Daoy (cell line): ENCODE measurements around the gene SCGB3A2. TPM values are rescaled to one million over a fixed set of nuclear protein-coding genes. Genes with fewer than 3 reads are reported as not detected.

Experiments used
- DNase-seq: peaks from one replicate; pipeline ENCODE4 v3.0.0-alpha.2; 2015; ENCODE audit warnings: low read depth
- total RNA-seq: library from RNA; depleted of rRNA; stranded (reverse); fragments of >200 nt; shearing (Covaris generic); gene quantifications from 2 replicates; pipeline ENCODE4 v1.2.3, GENCODE V29; 2014; rRNA removed

The SCGB3A2 gene
- not detected in 2 replicates for total RNA-seq

- no peak for DNase-seq
Observed at GRCh38 chr5:147878066-147878759, at the start of gene SCGB3A2. Gene SCGB3A2, plus strand, starts transcription at chr5:147878711. Its CDS starts 93 bp downstream, at chr5:147878804.

- DNase-seq = no peak
Observed at GRCh38 chr5:147830035-147830434, 48.5 kb upstream of the SCGB3A2 start.

GRCh38 chr5:147831465-147831864 is 47.0 kb upstream of the SCGB3A2 start, which contains the start of gene SPINK1:
Gene SPINK1, minus strand, starts transcription at chr5:147831671. Its CDS starts 94 bp downstream, at chr5:147831577.
- no peak for DNase-seq

- no peak for DNase-seq
Observed at GRCh38 chr5:147832541-147832940, 46.0 kb upstream of the SCGB3A2 start.

- no peak for DNase-seq
Observed at GRCh38 chr5:147835386-147835798, 43.1 kb upstream of the SCGB3A2 start.

GRCh38 chr5:147836439-147836838 is 42.1 kb upstream of the SCGB3A2 start:
- no peak for DNase-seq

GRCh38 chr5:147842869-147843268 is 35.6 kb upstream of the SCGB3A2 start:
- DNase-seq = no peak

- DNase-seq = no peak
Observed at GRCh38 chr5:147844846-147845245, 33.7 kb upstream of the SCGB3A2 start.

GRCh38 chr5:147845618-147846017 is 32.9 kb upstream of the SCGB3A2 start:
- DNase-seq = no peak

GRCh38 chr5:147849226-147849625 is 29.3 kb upstream of the SCGB3A2 start:
- no peak for DNase-seq

GRCh38 chr5:147851578-147851977 is 26.9 kb upstream of the SCGB3A2 start:
- no peak for DNase-seq

GRCh38 chr5:147852365-147852764 is 26.1 kb upstream of the SCGB3A2 start:
- DNase-seq = no peak

GRCh38 chr5:147853372-147853987 is 25.0 kb upstream of the SCGB3A2 start:
- no peak for DNase-seq

- DNase-seq = no peak
Observed at GRCh38 chr5:147854331-147854730, 24.2 kb upstream of the SCGB3A2 start.

- no peak for DNase-seq
Observed at GRCh38 chr5:147854894-147855773, 23.4 kb upstream of the SCGB3A2 start.

- no peak for DNase-seq
Observed at GRCh38 chr5:147855774-147856069, 22.8 kb upstream of the SCGB3A2 start.

- DNase-seq = no peak
Observed at GRCh38 chr5:147856801-147857200, 21.7 kb upstream of the SCGB3A2 start.

- DNase-seq = peak; percentile 52
Observed at GRCh38 chr5:147857302-147858129, 21.0 kb upstream of the SCGB3A2 start.

- DNase-seq = no peak
Observed at GRCh38 chr5:147858565-147858964, 19.9 kb upstream of the SCGB3A2 start.

GRCh38 chr5:147859962-147860640 is 18.4 kb upstream of the SCGB3A2 start:
- no peak for DNase-seq

- no peak for DNase-seq
Observed at GRCh38 chr5:147860641-147861025, 17.9 kb upstream of the SCGB3A2 start.
